ENCODE results near the gene ANKRD30A. TPM values are rescaled to one million over a fixed set of nuclear protein-coding genes. Genes with fewer than 3 reads are reported as not detected.

ANKRD30A gene
- total RNA-seq, 3 donors from 2014 or later = 2.6 to 725 (median 216) TPM

DNA sequence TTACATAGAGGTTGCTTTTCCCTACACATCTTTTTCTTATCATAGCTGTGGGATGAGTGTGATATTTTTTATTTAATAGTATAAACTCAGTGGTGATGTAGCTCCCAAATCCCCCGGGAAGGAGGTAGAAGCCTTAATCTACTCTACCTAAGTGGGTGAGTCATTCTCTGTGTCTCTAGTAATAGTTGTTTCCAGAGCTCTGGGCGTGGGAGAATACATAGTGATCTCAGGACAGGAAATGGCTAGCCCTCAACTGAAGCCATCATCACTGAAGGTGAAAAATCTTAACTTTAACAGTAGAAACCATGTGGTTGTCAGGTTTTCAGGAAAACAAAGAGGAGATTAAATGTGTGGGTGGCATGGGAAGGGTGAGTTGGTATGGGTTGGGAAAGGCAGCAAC lies 278.4 kb downstream of the ANKRD30A start:
- Histone ChIP-seq H3K4me3 (no peak overlapping the region), H3K4me1 (no peaks in the 10 kb centered on the region), H3K9me3 (peaks cover under 1 to 6% of the 10 kb centered on the region in 2 donors), H3K36me3 (no peaks in the 10 kb centered on the region), H3K27ac (no peak overlapping the region), H3K27me3 (no peaks in the 10 kb centered on the region)
- intact Hi-C loops (cut with DNase I; ENCODE audit: low total_unique reads) = no loop called here
- TF ChIP-seq POLR2A (IDR thresholded peaks at IDR 0.05) (no peak), POLR2AphosphoS5 (IDR thresholded peaks at IDR 0.05) (no peak)
- TF ChIP-seq, protein P1, sequence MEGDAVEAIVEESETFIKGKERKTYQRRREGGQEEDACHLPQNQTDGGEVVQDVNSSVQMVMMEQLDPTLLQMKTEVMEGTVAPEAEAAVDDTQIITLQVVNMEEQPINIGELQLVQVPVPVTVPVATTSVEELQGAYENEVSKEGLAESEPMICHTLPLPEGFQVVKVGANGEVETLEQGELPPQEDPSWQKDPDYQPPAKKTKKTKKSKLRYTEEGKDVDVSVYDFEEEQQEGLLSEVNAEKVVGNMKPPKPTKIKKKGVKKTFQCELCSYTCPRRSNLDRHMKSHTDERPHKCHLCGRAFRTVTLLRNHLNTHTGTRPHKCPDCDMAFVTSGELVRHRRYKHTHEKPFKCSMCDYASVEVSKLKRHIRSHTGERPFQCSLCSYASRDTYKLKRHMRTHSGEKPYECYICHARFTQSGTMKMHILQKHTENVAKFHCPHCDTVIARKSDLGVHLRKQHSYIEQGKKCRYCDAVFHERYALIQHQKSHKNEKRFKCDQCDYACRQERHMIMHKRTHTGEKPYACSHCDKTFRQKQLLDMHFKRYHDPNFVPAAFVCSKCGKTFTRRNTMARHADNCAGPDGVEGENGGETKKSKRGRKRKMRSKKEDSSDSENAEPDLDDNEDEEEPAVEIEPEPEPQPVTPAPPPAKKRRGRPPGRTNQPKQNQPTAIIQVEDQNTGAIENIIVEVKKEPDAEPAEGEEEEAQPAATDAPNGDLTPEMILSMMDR (IDR thresholded peaks at IDR 0.05) = no peak
- no peak for DNase-seq (ENCODE audit: low spot score in 2 of 2)
